ENCODE data around the gene RBM20.

Gene RBM20

GRCh38 chr10:110671788-110672579 lies 27.8 kb downstream of the RBM20 start:
- in situ Hi-C loops (cut with HindIII; ENCODE audit: low sequenced_read_pairs), result no loop called here

- in situ Hi-C loops (cut with HindIII; ENCODE audit: low sequenced_read_pairs), result no loop called here
Measured at GRCh38 chr10:110672580-110672919, 28.4 kb downstream of the RBM20 start.

- in situ Hi-C loops (cut with HindIII; ENCODE audit: low sequenced_read_pairs), result no loop called here
Measured at GRCh38 chr10:110676016-110676415, 31.9 kb downstream of the RBM20 start.

- in situ Hi-C loops (cut with HindIII; ENCODE audit: low sequenced_read_pairs), result no loop called here
Measured at GRCh38 chr10:110679486-110680272, 35.5 kb downstream of the RBM20 start.

- in situ Hi-C loops (cut with HindIII; ENCODE audit: low sequenced_read_pairs), result no loop called here
Measured at GRCh38 chr10:110680273-110681020, 36.3 kb downstream of the RBM20 start.

GRCh38 chr10:110681023-110681681 lies 37.0 kb downstream of the RBM20 start:
- in situ Hi-C loops (cut with HindIII; ENCODE audit: low sequenced_read_pairs), result no loop called here

- in situ Hi-C loops (cut with HindIII; ENCODE audit: low sequenced_read_pairs), result no loop called here
Measured at GRCh38 chr10:110682348-110682747, 38.2 kb downstream of the RBM20 start.

- in situ Hi-C loops (cut with HindIII; ENCODE audit: low sequenced_read_pairs), result no loop called here
Measured at GRCh38 chr10:110684800-110685446, 40.8 kb downstream of the RBM20 start.

- in situ Hi-C loops (cut with HindIII; ENCODE audit: low sequenced_read_pairs), result no loop called here
Measured at GRCh38 chr10:110686047-110686446, 41.9 kb downstream of the RBM20 start.

GRCh38 chr10:110686949-110687348 lies 42.8 kb downstream of the RBM20 start:
- in situ Hi-C loops (cut with HindIII; ENCODE audit: low sequenced_read_pairs), result no loop called here

- in situ Hi-C loops (cut with HindIII; ENCODE audit: low sequenced_read_pairs), result no loop called here
Measured at GRCh38 chr10:110687400-110687799, 43.3 kb downstream of the RBM20 start.

- in situ Hi-C loops (cut with HindIII; ENCODE audit: low sequenced_read_pairs), result no loop called here
Measured at GRCh38 chr10:110691139-110691538, 47.0 kb downstream of the RBM20 start.

GRCh38 chr10:110694263-110694662 lies 50.1 kb downstream of the RBM20 start:
- in situ Hi-C loops (cut with HindIII; ENCODE audit: low sequenced_read_pairs), result no loop called here

- in situ Hi-C loops (cut with HindIII; ENCODE audit: low sequenced_read_pairs), result no loop called here
Measured at GRCh38 chr10:110694820-110695538, 50.8 kb downstream of the RBM20 start.

- in situ Hi-C loops (cut with HindIII; ENCODE audit: low sequenced_read_pairs), result no loop called here
Measured at GRCh38 chr10:110695539-110695886, 51.4 kb downstream of the RBM20 start.

GRCh38 chr10:110696436-110696835 lies 52.3 kb downstream of the RBM20 start:
- in situ Hi-C loops (cut with HindIII; ENCODE audit: low sequenced_read_pairs), result no loop called here

GRCh38 chr10:110698340-110698739 lies 54.2 kb downstream of the RBM20 start:
- in situ Hi-C loops (cut with HindIII; ENCODE audit: low sequenced_read_pairs), result no loop called here

GRCh38 chr10:110698782-110699201 lies 54.7 kb downstream of the RBM20 start:
- in situ Hi-C loops (cut with HindIII; ENCODE audit: low sequenced_read_pairs), result no loop called here

GRCh38 chr10:110699859-110700468 lies 55.8 kb downstream of the RBM20 start:
- in situ Hi-C loops (cut with HindIII; ENCODE audit: low sequenced_read_pairs), result no loop called here

Measured in DLD1 (cell line).